GM12874 (cell line): ENCODE data around the gene COL19A1.

Experiments used
- CTCF ChIP-seq: IDR thresholded peaks from 2 replicates; pipeline ENCODE4 v1.5.1; 2011; ENCODE audit warnings: low read depth, mild to moderate bottlenecking, control low read depth, low read length, moderate library complexity; ENCODE audit not compliant: insufficient read depth

COL19A1 gene

DNA sequence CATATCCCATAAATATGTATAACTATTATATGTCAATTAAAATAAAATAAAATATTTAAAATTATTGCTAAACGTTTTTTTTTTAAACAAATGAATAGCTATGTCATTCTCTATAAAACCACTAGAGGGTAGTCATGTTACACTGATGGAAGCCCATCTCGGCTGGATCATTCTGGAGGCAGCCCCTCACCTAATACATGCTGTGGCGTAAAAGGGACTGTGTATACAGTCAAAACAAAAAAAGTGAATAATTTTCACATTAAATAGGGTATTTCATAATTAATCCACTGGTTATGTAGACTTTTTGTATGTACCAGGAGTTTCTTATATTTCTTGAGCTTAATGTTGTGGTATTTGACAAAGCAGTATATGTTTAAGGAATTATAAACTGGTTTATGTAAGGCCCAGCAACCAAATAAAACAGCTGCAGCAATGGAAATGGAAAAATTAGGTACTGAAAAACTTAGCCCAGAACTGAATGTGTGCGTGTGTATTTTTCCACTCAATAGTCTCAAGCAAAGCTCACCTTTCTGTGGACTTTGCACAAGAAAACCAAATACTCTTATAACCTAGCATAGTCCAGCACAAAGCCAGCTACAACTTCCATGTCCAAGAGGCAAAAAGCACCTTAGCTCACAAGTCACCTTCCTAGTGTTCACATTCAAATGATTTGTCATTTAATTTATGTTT lies 354.8 kb downstream of the COL19A1 start:
- peak; percentile 40; the same call in 1 of the 2 replicates for TF ChIP-seq CTCF

DNA sequence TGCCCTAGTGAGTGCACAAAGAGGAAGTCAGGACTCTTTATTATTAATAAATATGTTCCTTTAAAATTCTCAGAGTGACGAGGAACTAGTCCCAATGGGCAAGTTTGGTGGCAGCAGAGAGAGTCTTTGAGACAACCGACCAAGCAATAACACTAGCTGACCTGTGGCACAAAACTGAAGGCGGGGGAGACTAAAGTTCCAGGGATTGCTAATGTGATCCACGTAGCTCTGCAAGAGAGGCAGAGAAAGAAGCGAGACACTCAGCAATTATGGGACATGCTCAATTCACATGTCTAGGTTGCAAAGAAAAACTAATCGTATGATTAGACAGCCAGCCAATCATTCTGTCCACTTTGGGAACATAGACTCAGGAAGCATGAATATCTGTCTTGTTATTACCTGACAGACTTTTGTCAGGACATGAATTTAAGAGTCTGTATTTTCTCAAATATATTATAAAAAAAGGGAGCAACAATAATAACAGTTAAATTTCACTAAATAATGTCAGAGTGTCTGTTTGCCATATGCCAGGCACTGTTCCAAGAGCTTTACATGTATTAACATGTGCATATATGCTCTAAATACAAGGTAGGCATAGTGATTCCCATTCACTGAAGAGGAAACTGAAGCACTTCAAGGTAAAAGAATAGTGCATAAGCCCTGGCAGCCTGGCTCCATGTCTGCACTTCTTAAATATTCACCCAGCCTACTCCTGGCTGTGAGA lies 355.5 kb downstream of the COL19A1 start:
- TF ChIP-seq CTCF, result no peak

DNA sequence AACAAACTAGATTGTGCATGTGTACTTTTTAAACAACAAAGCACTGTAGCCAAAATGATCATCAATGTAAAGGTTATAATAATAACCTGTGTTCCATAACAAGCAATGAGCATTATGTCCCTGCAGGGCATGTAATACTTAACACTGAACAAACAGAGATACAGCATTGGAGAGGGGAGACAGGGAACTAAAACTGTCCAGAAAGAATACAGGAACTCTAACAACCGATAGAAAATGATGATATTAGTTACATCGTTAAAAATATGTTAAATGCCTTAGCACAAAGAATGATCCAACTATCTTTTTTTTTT lies 356.0 kb downstream of the COL19A1 start:
- no peak for TF ChIP-seq CTCF

DNA sequence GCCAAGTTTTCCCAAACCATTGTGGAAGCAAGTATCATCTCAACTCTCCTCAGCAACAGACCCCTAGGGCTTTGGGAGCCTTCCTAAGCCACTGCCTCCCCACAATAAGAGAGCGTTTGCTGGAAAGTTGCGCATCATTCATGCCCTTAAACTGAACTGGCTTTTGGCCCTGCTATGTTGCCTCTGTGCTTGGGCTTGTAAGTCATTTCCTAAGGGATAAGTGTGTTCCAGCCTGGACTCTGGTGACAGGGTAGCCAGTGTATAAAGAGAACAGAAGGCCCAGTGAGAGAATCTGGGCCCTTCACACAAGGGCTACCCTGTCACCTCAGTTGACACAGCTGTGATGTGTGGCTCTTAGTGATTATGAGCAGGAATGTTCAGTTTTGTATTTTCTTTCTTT lies 358.7 kb downstream of the COL19A1 start:
- TF ChIP-seq CTCF, result no peak

DNA sequence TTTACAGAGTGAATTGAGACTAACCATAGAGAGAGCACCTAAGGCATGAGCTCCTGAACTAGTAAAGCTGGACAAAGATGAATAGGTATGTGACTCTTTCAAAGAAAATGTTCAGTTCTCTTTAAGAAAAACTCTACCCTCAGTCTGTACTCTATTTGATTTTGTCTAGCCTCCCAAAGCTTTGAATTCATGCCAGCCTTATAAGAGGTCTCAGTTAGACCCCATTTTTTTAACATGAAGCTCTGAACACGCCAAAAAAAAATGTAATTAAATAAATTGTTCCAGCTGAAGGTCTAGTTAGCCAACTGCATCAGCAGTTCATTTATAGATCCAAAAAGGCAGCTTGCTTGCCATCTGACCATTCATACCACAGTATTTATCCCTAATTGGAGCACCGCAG lies 365.0 kb downstream of the COL19A1 start:
- no peak for TF ChIP-seq CTCF

DNA sequence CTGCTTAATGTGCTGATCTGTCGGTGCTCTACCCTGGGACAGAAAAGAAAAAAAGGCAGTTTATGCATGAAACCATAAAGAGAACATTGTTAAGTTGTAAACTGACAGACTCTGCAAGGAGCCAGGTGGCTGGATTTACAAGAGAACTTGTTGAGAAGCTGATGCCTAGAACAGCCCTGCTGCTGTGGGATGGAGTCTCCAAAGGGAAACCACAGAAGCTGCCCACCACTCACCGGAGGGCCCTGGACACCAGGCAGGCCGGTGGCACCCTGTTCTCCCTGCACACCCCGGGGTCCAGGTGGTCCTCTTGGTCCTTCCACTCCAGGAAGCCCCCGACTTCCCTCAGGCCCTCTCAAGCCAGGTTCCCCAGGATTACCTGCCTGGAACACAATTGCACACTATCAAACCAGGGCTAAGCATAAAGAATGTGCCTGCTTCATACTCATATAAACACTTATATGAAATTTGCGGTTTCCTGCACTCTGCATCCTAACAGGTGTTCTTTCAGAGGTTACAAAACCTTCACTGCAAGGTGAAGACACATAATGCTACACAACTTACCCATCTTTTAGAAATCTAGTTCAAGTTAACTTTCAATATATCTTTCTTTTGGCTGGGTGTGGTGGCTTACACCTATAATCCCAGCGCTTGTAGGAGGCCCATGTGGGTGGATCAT lies 368.3 kb downstream of the COL19A1 start:
- TF ChIP-seq CTCF, result no peak

DNA sequence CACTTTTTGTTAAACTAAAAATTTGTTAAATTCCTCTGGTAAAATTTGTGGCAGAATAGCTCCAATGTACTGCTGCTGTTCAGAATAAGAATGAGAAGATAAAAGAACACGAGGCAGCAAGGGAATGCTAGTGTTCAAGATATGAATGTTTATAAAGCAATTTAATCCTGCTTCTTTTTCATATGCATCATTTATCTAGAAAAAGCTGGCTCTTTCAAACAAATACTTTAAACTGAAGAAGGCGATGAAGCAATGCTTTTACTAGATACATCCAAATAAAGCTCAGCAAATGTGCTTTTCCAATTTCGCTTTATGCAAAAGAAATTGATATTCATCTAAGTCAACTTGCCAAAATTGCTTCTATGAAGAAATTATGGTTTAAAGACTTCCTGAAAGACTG lies 370.0 kb downstream of the COL19A1 start:
- no peak for TF ChIP-seq CTCF
